Measurements from ENCODE around the gene NRSN1. TPM values are rescaled to one million over a fixed set of nuclear protein-coding genes. Genes with fewer than 3 reads are reported as not detected.
"Not testable (repeated sequence)": the region's sequence is repeated elsewhere in the genome, so short reads cannot be mapped to it uniquely, and the experiment has no call there.

NRSN1 gene
- total RNA-seq, 1 donor from 2014 or later = not detected

GRCh38 chr6:24131751-24132150, 5.7 kb downstream of the NRSN1 start:
- intact Hi-C loops (cut with DNase I) = no loop called here
- DNase-seq (ENCODE audit: missing footprints) (no peak), ATAC-seq (no peak)

GRCh38 chr6:24139080-24139479, 13.1 kb downstream of the NRSN1 start:
- DNase-seq (ENCODE audit: missing footprints) = no peak
- intact Hi-C loops (cut with DNase I) = no loop called here
- no peak for ATAC-seq

GRCh38 chr6:24139639-24140038, 13.6 kb downstream of the NRSN1 start:
- intact Hi-C loops (cut with DNase I) = no loop called here
- DNase-seq (ENCODE audit: missing footprints) = no peak
- no peak for ATAC-seq

- ATAC-seq (peak; percentile 85), DNase-seq (ENCODE audit: missing footprints) (peak; percentile 79)
- intact Hi-C loops (cut with DNase I) = no loop called here
Measured at GRCh38 chr6:24140591-24140990, 14.6 kb downstream of the NRSN1 start.

- ATAC-seq; DNase-seq (ENCODE audit: missing footprints); intact Hi-C loops (cut with DNase I): not testable (repeated sequence)
Measured at GRCh38 chr6:24142733-24143132, 16.7 kb downstream of the NRSN1 start.

GRCh38 chr6:24145690-24146131, 19.7 kb downstream of the NRSN1 start:
- ATAC-seq (no peak), DNase-seq (ENCODE audit: missing footprints) (no peak)
- intact Hi-C loops (cut with DNase I) = no loop called here

GRCh38 chr6:24146871-24147270, 20.9 kb downstream of the NRSN1 start:
- intact Hi-C loops (cut with DNase I) = no loop called here
- no peak for DNase-seq (ENCODE audit: missing footprints)

GRCh38 chr6:24147511-24148153, 21.6 kb downstream of the NRSN1 start:
- no peak for DNase-seq (ENCODE audit: missing footprints)
- intact Hi-C loops (cut with DNase I) = no loop called here
- no peak for ATAC-seq

More at GRCh38 chr6:24146871-24147270, 20.9 kb downstream of the NRSN1 start:
- ATAC-seq = no peak

GRCh38 chr6:24148154-24148570, 22.1 kb downstream of the NRSN1 start:
- intact Hi-C loops (cut with DNase I) = no loop called here
- DNase-seq (ENCODE audit: missing footprints) = no peak
- ATAC-seq = no peak

- no peak for DNase-seq (ENCODE audit: missing footprints)
- intact Hi-C loops (cut with DNase I) = no loop called here
Measured at GRCh38 chr6:24148684-24149083, 22.7 kb downstream of the NRSN1 start.

GRCh38 chr6:24149296-24149695, 23.3 kb downstream of the NRSN1 start:
- intact Hi-C loops (cut with DNase I) = no loop called here
- DNase-seq (ENCODE audit: missing footprints) (no peak), ATAC-seq (no peak)

More at GRCh38 chr6:24148684-24149083, 22.7 kb downstream of the NRSN1 start:
- ATAC-seq = no peak

GRCh38 chr6:24149836-24150235, 23.8 kb downstream of the NRSN1 start:
- no peak for ATAC-seq
- no peak for DNase-seq (ENCODE audit: missing footprints)
- intact Hi-C loops (cut with DNase I) = no loop called here

GRCh38 chr6:24152014-24152413, 26.0 kb downstream of the NRSN1 start:
- DNase-seq (ENCODE audit: missing footprints) (no peak), ATAC-seq (no peak)
- intact Hi-C loops (cut with DNase I) = no loop called here

GRCh38 chr6:24154121-24154520, 28.1 kb downstream of the NRSN1 start:
- ATAC-seq (no peak), DNase-seq (ENCODE audit: missing footprints) (no peak)
- intact Hi-C loops (cut with DNase I) = no loop called here

- intact Hi-C loops (cut with DNase I) = no loop called here
- no peak for DNase-seq (ENCODE audit: missing footprints)
- no peak for ATAC-seq
Measured at GRCh38 chr6:24157886-24158285, 31.9 kb downstream of the NRSN1 start.

GRCh38 chr6:24183584-24183983, 57.6 kb downstream of the NRSN1 start:
- DNase-seq (ENCODE audit: missing footprints) (no peak), ATAC-seq (no peak)
- intact Hi-C loops (cut with DNase I) = no loop called here

GRCh38 chr6:24186349-24186748, 60.3 kb downstream of the NRSN1 start:
- intact Hi-C loops (cut with DNase I) = no loop called here
- DNase-seq (ENCODE audit: missing footprints) (no peak), ATAC-seq (no peak)

- ATAC-seq (no peak), DNase-seq (ENCODE audit: missing footprints) (no peak)
- intact Hi-C loops (cut with DNase I) = no loop called here
Measured at GRCh38 chr6:24187965-24188577, 62.1 kb downstream of the NRSN1 start.

- no peak for DNase-seq (ENCODE audit: missing footprints)
- intact Hi-C loops (cut with DNase I) = no loop called here
- ATAC-seq = no peak
Measured at GRCh38 chr6:24188578-24189080, 62.6 kb downstream of the NRSN1 start.

GRCh38 chr6:24191346-24191745, 65.3 kb downstream of the NRSN1 start:
- intact Hi-C loops (cut with DNase I) = no loop called here
- DNase-seq (ENCODE audit: missing footprints) (no peak), ATAC-seq (no peak)

All from Right ventricle myocardium inferior (tissue), 1 donor.